ENCODE results near the gene PDE4B.
"Not testable (repeated sequence)": the region's sequence is repeated elsewhere in the genome, so short reads cannot be mapped to it uniquely, and the experiment has no call there.

Gene PDE4B

DNA sequence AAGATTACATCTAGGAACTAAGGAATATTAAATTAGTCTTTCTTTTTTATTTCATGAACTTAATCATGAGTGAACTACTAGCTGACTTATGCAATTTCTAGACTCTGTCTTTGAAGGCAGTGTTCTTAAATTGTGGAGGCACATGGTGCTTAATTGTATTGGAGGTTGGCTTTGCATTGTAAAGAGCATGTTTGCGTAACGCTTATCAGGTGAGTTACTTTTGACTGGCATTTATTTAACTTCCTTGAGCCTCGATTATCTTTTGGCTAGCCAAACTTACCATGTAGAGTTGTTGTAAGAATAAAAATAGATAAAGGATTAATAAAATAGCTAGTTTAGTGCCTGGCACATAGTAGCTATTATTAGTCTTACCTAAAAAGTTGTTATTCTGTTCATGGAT lies 262.4 kb downstream of the PDE4B start:
- no peak for DNase-seq (ENCODE audit: low read depth)

DNA sequence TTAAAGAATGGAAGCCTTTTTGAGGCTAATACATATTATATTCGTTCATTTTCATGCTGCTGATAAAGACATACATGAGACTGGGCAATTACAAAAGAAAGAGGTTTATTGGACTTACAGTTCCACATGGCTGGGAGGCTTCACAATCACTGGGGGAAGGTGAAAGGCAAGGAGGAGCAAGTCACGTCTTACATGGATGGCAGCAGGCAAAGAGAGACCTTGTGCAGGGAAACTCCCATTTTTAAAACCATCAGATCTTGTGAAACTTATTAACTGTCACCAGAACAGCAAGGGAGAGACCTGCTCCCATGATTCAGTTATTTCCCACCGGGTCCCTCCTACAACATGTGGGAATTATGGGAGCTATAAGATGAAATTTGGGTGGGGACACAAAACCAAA lies 264.8 kb downstream of the PDE4B start:
- DNase-seq (ENCODE audit: low read depth), result not testable (repeated sequence)

GRCh38 chr1:66058558-66058957 lies 265.9 kb downstream of the PDE4B start:
- DNase-seq (ENCODE audit: low read depth), result no peak

DNA sequence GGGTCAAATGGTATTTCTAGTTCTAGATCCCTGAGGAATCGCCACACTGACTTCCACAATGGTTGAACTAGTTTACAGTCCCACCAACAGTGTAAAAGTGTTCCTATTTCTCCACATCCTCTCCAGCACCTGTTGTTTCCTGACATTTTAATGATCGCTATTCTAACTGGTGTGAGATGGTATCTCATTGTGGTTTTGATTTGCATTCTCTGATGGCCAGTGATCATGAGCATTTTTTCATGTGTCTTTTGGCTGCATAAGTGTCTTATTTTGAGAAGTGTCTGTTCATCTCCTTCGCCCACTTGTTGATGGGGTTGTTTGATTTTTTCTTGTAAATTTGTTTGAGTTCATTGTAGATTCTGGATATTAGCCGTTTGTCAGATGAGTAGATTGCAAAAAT lies 274.5 kb downstream of the PDE4B start:
- not testable (repeated sequence) for DNase-seq (ENCODE audit: low read depth)

GRCh38 chr1:66069976-66070876 lies 277.5 kb downstream of the PDE4B start:
- DNase-seq (ENCODE audit: low read depth), result no peak

GRCh38 chr1:66073388-66073787 lies 280.7 kb downstream of the PDE4B start:
- DNase-seq (ENCODE audit: low read depth), result no peak

GRCh38 chr1:66074147-66074546 lies 281.5 kb downstream of the PDE4B start:
- DNase-seq (ENCODE audit: low read depth), result no peak

DNA sequence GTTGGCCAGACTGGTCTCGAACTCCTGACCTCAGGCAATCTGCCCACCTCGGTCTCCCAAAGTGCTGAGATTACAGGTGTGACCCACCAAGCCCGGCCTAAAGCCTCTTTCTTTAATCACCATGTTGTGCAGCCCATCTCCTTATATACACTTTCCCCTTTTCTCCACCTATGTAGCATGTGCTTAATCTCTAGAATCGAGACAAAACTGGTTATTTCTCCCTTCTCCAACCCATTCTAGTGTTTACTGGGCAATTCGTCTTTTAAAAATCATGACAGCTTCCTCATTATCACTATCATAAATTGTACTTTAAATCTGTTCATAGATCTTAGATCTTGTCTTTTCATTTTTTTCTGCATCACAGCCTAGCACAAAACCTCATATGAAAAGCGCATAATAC lies 285.7 kb downstream of the PDE4B start:
- no peak for DNase-seq (ENCODE audit: low read depth)

DNA sequence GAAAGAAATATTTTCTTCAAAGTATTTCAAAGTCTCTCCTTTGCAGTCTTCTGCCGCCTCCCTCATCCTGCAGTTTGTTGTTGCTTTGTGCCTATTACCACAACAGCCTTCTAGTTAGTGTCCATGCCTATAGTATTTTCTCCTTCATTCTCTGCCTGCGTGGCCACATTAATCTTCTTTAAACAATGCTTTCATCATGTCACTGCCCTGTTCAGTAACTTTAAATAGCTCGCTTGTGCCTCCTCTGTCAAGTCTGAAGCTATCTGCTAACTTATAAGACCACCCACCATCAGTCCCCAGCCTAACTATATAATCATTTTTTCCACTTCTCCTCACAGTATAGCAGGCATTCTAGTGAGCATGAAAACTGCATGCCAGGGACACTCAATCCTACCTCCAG lies 290.3 kb downstream of the PDE4B start:
- DNase-seq (ENCODE audit: low read depth), result no peak

GRCh38 chr1:66084442-66084841 lies 291.7 kb downstream of the PDE4B start:
- DNase-seq (ENCODE audit: low read depth), result no peak

DNA sequence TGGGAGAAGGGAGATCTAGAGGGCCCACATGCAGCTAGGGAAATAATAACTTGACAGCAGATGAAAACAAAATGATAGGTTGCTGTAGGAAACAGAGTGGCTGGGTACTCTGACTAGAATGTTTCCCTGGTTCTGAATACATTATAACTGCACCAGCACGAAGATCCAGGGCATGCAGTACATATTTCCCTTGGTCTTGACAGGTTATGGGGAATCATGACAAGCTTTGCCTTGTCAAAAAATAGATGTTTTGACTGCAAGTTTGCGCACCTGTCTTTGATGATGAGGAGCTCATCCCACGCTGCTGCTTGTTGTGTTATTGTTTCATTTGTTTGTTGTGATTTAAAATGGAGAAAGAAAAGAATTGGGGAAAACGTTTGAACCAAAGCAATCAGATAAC lies 292.9 kb downstream of the PDE4B start:
- DNase-seq (ENCODE audit: low read depth), result no peak

DNA sequence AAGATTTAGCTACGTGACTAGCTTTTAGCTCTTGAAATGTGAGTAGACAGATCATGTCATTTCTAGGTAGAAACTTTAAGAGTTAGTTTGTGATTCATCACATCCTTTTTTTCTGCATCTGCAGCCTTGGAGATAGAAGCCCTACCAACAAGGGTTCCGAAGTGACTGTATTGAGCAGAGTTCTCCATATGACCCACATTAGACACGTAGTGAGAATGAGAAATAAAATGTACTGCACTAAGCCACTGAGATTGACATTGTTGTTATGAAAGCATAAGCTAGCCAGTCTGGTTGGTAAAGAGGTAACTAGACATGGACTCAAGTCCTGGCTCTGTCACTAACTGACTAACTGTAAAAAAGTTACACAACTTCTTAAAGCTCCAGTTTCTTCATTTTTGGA lies 296.1 kb downstream of the PDE4B start:
- no peak for DNase-seq (ENCODE audit: low read depth)

DNA sequence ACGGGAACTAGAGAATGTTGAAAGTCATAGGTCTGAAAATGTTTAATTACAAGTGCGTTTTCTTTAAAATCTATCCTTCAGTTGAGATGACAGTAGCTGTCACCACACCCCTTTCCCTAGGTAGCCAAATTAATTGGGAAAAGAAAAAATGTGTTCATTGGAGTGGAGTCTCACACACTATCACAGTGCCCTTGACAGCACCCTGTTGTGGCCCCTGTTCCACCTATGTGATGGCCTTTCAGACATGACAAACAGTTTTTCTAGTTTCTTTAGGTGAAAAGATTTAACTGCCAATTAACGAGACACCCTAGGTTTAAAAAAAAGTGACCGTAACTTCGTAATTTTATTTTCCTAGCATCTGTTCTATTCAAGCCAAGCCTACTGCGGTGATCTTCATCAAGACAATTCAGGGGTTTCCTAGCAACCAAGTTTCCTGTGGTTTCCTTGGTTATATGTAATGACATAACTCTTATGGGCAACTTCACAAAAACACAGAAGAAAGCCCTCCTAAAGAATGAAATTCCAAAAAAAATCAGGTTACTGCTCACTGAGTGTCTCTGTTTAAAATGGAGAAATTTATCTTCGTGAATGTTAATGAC lies 298.3 kb downstream of the PDE4B start:
- DNase-seq (ENCODE audit: low read depth), result no peak

GRCh38 chr1:66095190-66095589 lies 302.5 kb downstream of the PDE4B start:
- DNase-seq (ENCODE audit: low read depth), result no peak

DNA sequence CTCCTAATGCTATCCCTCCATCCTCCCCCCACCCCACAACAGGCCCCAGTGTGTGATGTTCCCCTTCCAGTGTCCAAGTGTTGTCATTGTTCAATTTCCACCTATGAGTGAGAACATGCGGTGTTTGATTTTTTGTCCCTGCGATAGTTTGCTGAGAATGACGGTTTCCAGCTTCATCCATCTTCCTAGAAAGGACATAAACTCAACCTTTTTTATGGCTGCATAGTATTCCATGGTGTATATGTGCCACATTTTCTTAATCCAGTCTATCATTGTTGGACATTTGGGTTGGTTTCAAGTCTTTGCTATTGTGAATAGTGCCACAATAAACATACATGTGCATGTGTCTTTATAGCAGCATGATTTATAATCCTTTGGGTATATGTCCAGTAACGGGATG lies 308.3 kb downstream of the PDE4B start:
- DNase-seq (ENCODE audit: low read depth), result not testable (repeated sequence)

GRCh38 chr1:66104076-66104475 lies 311.4 kb downstream of the PDE4B start:
- DNase-seq (ENCODE audit: low read depth), result not testable (repeated sequence)

- DNase-seq (ENCODE audit: low read depth), result no peak
Measured at GRCh38 chr1:66108624-66109023, 315.9 kb downstream of the PDE4B start.

DNA sequence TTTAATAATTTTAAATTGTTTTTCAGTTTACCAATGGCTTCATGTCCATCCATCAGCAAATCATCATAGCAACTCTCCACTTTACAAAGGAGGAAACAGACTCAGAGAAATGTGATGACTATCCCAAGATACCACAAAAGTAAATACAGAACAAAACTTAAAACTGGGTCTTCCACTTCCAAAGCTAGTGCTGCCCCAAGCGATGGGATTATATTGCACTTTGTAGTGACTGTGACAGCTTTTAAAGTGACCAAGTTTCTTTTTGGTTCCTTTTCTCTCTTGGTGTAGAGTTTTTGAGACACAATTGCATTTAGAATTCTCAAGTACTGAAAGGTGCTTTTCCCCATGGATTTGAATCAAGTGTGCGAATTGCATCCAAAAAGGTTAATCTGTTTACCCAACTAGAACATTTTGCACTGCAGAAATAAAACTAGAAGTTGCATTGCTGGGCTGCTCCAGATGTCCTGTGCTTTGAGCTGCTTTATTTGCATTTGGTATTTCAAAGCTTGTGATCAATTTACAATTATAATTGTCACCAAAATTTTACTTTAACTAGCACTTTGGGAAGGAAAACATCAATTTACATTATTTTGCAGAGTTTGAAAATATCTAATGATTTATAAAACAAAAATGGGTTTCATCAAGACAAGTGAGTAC lies 320.2 kb downstream of the PDE4B start:
- no peak for DNase-seq (ENCODE audit: low read depth)

DNA sequence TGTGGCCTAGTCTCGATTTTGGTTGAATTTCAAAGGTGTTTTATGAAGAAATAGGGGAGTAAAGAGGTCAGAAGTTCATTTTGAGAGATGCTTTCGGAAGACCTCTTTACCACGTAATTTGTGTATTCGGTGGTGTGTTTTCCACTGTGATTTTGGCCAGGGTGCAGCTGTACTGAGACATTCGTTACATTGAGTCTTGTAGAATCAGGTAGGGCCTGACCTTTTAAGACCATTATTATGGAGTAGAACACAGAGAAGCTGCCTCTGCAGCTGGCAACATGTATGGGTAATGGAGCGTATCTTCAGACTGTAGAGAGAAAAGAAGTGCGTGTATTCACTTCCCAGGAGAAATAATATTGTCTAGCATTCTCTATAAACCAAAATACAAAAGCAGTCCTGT lies 326.5 kb downstream of the PDE4B start:
- no peak for DNase-seq (ENCODE audit: low read depth)

- DNase-seq (ENCODE audit: low read depth), result no peak
Measured at GRCh38 chr1:66124670-66125069, 332.0 kb downstream of the PDE4B start.

GRCh38 chr1:66128641-66129040 lies 335.9 kb downstream of the PDE4B start:
- DNase-seq (ENCODE audit: low read depth), result not testable (repeated sequence)

DNA sequence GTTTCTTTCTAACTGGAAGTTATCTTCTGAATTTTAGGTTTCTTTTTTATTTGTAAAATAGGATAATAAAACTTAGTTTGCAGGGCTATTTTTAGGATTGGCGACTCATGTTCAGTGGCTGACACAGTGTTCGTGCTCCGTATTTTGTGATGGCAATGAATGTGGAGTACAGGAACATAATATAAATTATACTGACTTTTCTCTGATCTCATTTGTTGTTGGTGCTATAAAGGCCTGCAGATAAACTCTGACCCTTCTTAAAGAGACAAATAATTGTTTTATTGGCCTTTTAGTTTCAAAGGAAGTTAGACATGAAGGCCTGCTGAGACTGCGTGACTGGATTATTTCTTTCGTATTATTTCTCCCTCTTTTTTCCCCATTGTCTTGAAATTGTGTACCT lies 339.6 kb downstream of the PDE4B start:
- DNase-seq (ENCODE audit: low read depth), result no peak

GRCh38 chr1:66134004-66134403 lies 341.3 kb downstream of the PDE4B start:
- DNase-seq (ENCODE audit: low read depth), result no peak
